ENCODE data around the gene MACROD1.

Gene MACROD1

GRCh38 chr11:64110465-64111375 is 55.2 kb downstream of the MACROD1 start:
- DNase-seq: no peak

GRCh38 chr11:64109332-64109731 is 56.6 kb downstream of the MACROD1 start:
- DNase-seq: no peak

- no peak for DNase-seq
Measured at GRCh38 chr11:64107303-64107702, 58.6 kb downstream of the MACROD1 start.

DNA sequence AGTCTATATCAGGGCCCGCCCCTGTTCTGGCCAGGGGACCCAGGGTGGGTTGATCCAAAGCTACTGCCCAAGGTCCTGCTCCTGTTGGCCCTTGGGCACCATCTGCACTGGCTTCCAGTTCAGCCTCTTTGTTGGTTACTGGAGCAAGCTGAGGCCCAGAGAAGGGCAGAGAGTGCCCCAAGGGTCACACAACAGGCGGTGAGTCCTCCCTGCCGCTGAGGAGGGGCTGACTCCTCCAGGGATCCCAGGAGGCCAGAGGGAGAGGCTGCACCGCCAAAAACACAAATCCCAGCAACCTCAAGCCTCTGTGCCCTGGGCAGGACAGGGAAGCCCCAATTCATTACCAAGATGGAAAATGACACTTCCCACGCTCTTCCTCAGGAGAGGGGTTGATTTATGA is 61.3 kb downstream of the MACROD1 start:
- no peak for DNase-seq

DNA sequence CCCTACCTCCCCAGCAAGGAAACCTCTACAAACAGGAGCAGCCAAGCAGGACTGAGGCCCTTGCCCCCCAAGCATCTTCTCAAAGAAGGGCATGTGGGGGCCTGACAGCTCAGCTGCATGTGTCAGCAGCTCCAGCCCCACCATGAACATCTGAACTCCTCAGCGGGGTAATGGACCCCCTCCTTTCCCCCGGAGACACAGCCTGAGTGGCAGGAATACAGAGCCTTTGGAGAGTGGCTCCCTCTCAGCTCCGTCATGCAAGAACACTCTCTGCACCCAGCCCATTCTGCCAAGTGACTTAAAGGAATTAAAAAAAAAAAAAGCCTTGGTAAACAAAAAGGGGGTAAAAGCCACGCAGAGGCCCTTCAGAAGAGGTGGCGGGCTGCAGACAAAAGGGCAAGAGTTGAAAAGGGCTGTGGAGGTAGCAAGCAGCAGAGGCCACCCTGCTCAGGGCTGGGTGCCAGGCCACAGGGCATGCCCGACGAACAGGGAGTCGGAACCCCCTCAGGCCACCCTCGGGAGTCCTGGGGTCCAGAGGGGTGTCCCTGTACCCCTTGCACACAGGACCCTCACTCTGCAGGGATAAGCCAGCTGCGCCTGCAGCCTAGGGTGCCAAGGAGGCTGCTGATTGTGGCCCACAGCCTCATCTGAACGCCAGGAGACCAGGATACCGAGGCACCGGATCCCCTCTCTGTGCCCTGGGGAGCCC is 62.5 kb downstream of the MACROD1 start:
- DNase-seq: no peak

DNA sequence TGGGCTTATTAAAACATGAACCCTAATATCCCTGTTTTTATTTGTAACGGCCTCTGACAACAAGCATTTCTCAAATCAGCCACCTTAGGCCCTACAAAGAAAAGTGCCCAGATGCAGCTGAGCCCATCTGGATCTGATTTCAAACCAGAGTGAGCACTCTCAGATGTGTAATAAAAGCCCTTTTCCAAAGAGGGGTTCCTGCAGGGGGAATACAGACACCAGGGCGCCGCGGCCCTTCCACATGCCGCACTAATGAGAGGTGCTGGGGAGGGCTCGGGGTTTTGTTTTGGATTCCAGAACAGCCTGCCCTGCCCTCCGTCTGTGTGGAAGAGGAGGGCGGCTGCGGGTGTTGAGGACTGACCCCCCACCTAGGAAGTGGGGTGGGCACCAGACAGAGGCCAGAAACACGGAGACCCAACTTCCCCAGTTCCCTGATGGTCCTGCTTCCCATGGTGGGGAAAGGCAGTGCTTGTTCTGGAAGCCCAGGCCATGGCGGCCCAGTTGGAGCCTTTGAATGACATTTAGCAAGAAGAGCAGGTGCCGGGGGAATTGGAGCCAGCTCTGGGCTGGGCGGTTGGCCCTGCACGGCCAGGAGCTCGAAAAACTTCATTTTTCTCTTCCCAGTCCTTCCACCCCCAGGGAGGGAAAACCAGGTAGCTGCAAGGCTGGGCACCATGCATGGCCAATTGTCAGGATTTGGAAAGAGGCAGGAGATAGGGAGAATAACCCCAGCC is 63.7 kb downstream of the MACROD1 start:
- DNase-seq: no peak

GRCh38 chr11:64101461-64101860 is 64.5 kb downstream of the MACROD1 start:
- DNase-seq: no peak

- DNase-seq: no peak
Measured at GRCh38 chr11:64100782-64101353, 65.0 kb downstream of the MACROD1 start.

GRCh38 chr11:64100360-64100759 is 65.6 kb downstream of the MACROD1 start:
- peak; percentile 27 for DNase-seq

DNA sequence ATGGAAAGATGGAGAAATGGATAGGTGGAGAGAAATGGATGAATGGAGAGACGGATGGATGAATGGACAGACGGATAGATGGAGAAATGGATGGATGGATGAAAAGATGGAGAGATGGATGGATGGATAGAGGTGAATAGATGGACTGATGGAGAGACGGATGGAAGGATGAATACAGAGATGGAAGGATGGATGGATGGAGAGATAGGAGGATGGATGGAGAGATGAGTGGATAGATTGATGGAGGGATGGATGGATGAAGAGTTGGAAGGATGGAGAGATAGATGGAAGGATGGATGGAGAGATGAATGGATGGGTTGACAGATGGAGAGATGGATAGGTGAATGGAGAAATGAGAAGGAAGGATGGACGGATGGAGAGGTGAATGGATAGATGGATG is 66.5 kb downstream of the MACROD1 start:
- DNase-seq: no peak

- no peak for DNase-seq
Measured at GRCh38 chr11:64098318-64098831, 67.5 kb downstream of the MACROD1 start.

DNA sequence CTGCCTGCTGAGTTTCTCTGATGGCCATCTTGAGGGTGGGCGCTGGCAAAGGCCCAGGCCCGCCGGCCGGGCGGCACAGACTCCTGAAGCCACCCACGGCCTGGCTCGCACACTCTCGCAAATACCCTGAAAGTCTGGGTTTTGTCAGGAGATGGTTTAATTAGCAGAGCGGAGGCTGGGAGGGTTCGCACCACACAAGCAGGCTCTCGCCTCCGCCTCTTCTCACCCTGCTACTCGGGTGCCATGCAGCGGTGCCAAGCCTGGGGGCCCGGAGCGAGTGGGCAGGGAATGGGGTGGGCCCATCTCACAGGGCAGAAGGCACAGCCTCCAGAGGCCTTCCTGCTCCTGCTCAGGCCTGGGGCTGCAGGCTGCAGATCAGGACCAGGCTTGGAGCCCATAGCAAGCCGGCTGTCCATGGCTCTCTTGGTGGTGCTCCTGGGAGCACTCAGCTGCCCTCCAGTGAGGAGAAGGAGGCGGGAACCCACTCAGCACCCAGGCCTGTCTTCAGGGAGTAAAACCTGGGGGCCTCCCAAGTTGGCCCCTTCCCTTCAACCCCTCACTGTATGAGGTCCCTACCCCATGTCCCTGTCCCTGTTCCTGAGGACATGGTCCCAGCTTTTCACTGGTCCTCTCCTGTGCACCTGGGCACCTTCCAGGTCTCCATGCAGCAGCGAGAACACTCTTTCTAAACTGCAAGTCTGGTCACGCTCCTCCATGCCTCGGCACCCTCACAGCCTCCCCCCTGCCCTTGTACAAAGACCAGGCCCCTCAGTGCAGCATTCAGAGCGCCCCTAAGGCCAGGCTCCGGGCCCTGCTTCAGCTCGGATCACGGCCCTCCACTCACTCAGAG is 68.2 kb downstream of the MACROD1 start:
- no peak for DNase-seq

DNA sequence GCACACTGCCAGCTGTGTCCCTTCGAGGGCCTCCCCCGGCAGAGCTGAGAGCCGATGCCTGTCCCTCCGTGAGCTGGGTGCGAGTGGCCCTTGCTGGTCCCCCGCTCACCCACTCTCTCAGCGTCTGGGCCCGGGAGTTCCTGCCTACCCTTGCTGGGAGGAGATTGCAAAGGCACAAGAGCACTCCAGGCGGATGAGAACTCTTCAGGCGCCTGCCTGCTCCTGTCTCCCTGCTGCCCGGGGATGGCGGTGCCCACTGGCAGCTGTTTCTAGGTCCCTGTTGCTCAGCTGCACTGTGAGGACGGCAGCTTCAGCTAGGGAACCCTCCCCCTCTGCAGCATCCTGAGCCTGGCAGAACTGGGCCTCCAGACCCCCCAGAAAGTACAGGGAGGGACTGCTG is 69.1 kb downstream of the MACROD1 start:
- no peak for DNase-seq

- peak; percentile 58 for DNase-seq
Measured at GRCh38 chr11:64095949-64096348, 70.0 kb downstream of the MACROD1 start.

DNA sequence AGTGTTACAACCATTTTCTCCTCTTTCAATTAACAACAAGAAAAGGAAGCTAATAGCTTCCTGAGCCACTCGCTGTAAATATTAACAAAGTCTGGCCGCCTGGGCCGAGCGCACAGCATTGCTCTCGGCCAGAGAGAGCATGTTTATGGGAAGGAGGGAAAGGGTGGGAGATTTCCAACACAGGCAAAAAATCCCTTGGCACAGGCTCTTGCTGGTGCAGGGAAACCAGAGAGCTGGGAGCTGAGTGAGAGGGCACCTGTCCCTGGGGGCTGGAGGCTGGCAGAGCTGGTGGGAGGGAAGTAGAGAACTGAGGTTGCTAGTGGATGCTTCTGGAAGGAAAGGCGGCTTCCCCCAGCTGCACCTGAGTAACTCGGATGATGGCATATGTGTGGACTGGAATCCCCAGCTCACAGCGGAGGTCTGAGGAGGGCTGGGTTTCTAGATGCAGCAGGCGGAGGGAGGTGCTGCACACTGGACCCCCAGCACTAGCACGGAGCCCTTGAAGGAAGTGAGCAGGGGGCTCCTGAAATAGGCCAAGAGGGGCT is 70.6 kb downstream of the MACROD1 start:
- DNase-seq: no peak

DNA sequence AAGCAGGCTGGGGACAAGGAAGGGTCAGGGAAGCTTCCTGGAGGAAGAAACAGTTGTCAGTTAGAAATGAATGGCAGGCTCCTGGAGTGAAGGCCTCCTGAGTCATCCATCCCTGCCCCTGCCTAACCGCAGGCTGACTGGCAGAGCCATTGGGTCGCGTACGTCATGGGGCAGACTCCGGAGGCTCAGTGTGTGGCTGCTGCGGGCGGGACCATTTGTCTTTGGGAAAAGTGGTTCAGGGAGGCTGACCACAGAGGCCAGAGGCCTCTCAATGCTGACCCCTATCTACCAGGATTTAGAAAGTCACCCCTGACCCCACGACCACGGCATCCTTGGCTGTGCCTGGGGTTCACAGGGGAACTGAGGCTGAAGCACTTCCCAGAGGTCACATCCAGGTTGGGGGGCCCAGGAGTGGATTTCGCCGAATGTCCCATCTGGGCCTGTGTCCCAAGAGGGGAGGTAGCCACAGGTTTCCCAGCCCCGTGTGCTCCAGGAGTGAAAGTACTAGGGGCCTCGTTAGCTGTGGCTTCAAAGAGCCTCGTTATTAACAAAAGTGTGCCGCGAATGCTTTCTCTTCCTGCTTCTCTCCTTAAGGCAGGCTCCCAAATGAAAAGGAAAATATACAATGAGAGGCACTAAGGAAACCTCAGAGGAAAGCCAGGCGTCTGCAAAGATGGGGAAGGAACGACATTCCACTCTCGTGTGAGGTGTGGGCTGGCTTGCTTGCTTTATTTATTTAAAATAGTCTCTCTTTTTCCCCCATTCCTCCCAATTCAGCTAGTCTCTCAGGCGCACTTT is 71.3 kb downstream of the MACROD1 start:
- DNase-seq: no peak

GRCh38 chr11:64093233-64094039 is 72.5 kb downstream of the MACROD1 start:
- DNase-seq: no peak

GRCh38 chr11:64092761-64093136 is 73.2 kb downstream of the MACROD1 start:
- DNase-seq: no peak

DNA sequence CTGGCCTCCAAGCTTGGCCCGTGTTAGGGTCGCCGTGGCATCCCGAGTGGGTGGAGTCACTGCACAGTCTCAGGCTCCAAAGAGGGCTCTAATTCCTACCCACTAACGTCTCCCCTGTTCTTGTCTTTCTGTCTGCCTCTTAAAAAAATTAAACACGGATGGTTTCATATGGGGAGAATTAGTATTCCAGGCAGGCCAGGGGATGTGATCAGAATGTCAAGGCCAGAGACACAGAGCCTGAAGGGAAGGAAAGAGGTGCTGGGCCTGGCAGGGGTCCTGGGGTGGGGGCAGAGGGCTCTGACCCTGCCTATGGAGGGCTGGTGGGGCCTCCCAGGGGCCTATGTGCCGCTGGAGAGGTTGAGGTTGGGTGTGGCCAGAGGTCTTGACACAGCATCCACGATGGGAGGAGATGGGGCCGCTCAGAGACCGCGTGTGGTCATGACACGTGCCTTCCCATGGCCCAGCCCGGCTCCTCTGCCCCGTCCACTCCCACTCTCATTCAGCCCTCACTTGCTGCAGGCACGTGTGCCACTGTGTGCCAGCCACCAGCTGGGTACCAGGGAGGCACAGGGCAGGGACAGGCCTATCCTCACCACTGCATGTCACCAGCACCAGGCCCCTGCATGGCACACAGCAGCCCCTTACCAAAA is 73.7 kb downstream of the MACROD1 start:
- DNase-seq: no peak

All from NCI-H1105 (cell line).